Activated gamma-delta T cell (primary cell): Measurements from ENCODE around the gene IRAK2.
"Not testable (repeated sequence)": the region's sequence is repeated elsewhere in the genome, so short reads cannot be mapped to it uniquely, and the experiment has no call there.

Experiments used
- DNase-seq: peaks from one replicate; lab custom pipeline; 2025; lab: John Stamatoyannopoulos, UW

The IRAK2 gene

GRCh38 chr3:10160925-10161324 lies 3.8 kb upstream of the IRAK2 start:
- no peak for DNase-seq

- DNase-seq, result no peak
These were observed 2.5 kb upstream of the IRAK2 start for GRCh38 chr3:10162185-10162584.

GRCh38 chr3:10164201-10164545 lies 546 bp upstream of the IRAK2 start:
- DNase-seq, result not testable (repeated sequence)

GRCh38 chr3:10166213-10166604 lies 1.5 kb downstream of the IRAK2 start:
- no peak for DNase-seq

GRCh38 chr3:10169000-10169496 lies 4.3 kb downstream of the IRAK2 start:
- DNase-seq, result no peak

- no peak for DNase-seq
These were observed 6.3 kb downstream of the IRAK2 start for GRCh38 chr3:10170915-10171478.

GRCh38 chr3:10173095-10173925 lies 8.6 kb downstream of the IRAK2 start:
- no peak for DNase-seq

- no peak for DNase-seq
These were observed 9.3 kb downstream of the IRAK2 start for GRCh38 chr3:10173926-10174435.

GRCh38 chr3:10175334-10175733 lies 10.6 kb downstream of the IRAK2 start:
- DNase-seq, result not testable (repeated sequence)

GRCh38 chr3:10176150-10176549 lies 11.4 kb downstream of the IRAK2 start:
- not testable (repeated sequence) for DNase-seq

- no peak for DNase-seq
These were observed 13.0 kb downstream of the IRAK2 start for GRCh38 chr3:10177737-10178136.

- no peak for DNase-seq
These were observed 14.2 kb downstream of the IRAK2 start for GRCh38 chr3:10178892-10179291.

GRCh38 chr3:10180289-10180688 lies 15.6 kb downstream of the IRAK2 start:
- no peak for DNase-seq

- no peak for DNase-seq
These were observed 16.1 kb downstream of the IRAK2 start for GRCh38 chr3:10180738-10181295.

- no peak for DNase-seq
These were observed 18.2 kb downstream of the IRAK2 start for GRCh38 chr3:10182950-10183349.

GRCh38 chr3:10184250-10184649 lies 19.5 kb downstream of the IRAK2 start:
- no peak for DNase-seq

- no peak for DNase-seq
These were observed 21.4 kb downstream of the IRAK2 start for GRCh38 chr3:10185804-10186762.

- DNase-seq, result no peak
These were observed 22.7 kb downstream of the IRAK2 start for GRCh38 chr3:10187290-10187876.

- DNase-seq, result no peak
These were observed 23.2 kb downstream of the IRAK2 start for GRCh38 chr3:10187944-10188343.

- no peak for DNase-seq
These were observed 24.3 kb downstream of the IRAK2 start for GRCh38 chr3:10188804-10189556.
